Muscle of back (tissue), 11 donors: Measurements from ENCODE around the gene TLK2. TPM values are rescaled to one million over a fixed set of nuclear protein-coding genes. Genes with fewer than 3 reads are reported as not detected.
"Not testable (repeated sequence)": the region's sequence is repeated elsewhere in the genome, so short reads cannot be mapped to it uniquely, and the experiment has no call there.

Experiments
- DNase-seq, 3 donors: peaks; one replicate each; pipeline versions ENCODE4 v3.0.0 to v3.0.0-alpha.2; 2013
- polyA plus RNA-seq, 10 donors: library from polyadenylated mRNA; unstranded; fragments of 120-200 nt; gene quantifications; one replicate each; pipeline ENCODE4 v1.2.1, GENCODE V29; 2013; ENCODE audit not compliant: insufficient read length in 10 of 10

Gene TLK2
- polyA plus RNA-seq, 10 donors: 41.4 to 55.3 (median 44.5) TPM

GRCh38 chr17:62557532-62557931, 78.9 kb downstream of the TLK2 start:
- DNase-seq: not testable (repeated sequence)

GRCh38 chr17:62558941-62559340, 80.3 kb downstream of the TLK2 start:
- not testable (repeated sequence) for DNase-seq

DNA sequence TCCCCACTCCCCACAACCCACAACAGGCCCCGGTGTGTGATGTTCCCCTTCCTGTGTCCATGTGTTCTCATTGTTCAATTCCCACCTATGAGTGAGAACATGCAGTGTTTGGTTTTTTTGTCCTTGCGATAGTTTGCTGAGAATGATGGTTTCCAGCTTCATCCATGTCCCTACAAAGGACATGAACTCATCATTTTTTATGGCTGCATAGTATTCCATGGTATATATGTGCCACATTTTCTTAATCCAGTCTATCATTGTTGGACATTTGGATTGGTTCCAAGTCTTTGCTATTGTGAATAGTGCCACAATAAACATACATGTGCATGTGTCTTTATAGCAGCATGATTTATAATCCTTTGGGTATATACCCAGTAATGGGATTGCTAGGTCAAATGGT, 82.3 kb downstream of the TLK2 start:
- DNase-seq: not testable (repeated sequence)

DNA sequence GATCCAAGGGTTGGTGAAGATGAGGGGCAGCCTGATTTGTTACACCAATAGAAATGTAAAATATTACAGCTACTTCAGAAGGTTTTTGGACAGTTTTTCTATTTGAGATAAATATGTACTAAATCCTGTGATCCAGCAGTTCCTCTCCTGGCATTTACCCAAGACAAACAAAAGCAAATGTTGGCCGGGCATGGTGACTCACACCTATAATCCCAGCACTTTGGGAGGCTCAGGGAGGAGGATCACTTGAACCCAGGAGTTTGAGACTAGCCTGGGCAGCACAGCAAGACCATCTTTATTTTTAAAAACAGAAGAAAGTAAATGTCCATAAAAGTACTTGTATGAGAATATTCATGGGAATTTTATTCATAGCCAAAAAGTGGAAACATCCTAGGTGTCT, 84.0 kb downstream of the TLK2 start:
- DNase-seq: no peak

DNA sequence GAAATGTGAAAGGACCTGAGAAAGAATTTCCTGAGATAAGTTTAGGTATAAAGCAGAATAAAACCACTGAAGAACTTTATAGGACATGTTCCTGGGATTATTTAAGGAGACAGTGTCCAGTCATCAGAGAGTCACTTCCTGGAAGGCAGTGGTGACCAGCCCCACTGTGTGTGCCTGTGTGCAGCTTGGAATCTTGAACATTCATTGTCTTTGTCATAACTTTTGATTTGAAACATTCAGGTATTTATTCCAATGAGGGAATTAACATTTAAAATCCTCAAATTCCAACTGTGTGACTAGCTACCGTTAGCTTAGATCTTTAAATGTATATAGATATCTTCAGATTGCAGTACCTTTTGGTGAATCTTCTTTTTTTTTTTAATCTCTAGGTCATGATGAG, 87.2 kb downstream of the TLK2 start:
- DNase-seq: peak in 1 of 3 donors; percentile 70

DNA sequence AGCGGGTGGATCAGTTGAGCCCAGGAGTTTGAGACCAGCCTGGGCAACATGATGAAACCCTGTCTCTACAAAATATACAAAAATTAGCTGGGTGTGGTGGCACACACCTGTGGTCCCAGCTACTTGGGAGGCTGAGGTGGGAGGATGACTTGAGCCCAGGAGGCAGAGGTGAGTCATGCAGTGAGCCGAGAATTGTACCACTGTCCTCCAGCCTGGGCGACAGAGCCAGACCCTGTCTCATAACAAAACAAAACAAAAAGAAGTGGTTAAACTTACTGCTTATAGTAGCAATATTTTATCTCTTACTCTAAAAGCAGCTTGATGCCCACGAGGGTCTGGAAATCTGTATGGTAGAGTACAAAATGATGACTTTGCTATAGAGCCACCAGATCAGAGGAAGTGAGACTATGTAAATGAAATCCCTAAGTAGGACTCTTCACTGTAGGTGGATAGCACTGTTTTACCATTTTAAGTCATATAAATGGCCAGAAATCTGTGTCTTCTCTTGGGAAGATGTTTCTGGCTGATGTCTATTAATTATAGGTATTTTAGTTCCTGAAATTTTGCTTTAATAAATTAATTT, 88.5 kb downstream of the TLK2 start:
- DNase-seq: no peak

DNA sequence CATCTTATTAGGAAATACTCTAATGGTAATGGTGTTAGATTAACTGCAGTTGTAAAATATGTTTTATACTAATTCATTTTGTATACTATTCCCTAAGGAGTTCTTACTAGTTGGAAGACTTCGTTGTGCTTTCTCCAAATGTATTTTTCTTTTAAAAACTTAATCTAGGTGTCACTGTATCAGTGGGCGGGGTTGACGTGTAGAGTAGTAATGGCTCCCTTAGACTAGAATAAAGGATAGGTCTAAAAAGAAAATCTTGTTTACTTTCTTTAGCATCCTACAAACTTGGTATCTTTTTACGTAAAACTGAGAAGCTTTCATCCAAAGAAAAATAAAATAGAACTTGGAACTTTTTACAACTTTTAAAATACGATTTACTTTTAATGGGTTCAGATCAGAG, 93.9 kb downstream of the TLK2 start:
- no peak for DNase-seq

- peak in 2 of 3 donors; percentile 22 to 65 for DNase-seq
Measured at GRCh38 chr17:62572888-62573401, 94.3 kb downstream of the TLK2 start.

GRCh38 chr17:62573480-62574117, 95.0 kb downstream of the TLK2 start:
- DNase-seq: no peak

DNA sequence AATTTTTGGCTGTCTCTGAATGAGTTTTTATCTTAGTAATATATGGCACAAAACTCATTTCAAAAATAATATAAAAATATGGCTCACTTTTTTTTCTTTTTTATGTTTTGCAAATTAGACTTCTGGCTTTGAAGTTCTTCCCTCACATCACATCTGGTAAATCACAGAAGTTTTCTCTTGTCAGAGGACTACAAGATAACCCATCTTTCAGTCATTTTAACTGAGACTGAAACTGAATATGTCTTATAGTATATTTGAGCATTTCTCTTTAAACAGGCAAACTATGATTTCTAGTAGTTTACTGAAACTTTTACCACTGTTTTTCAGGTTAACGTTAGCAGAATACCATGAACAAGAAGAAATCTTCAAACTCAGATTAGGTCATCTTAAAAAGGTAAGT, 97.8 kb downstream of the TLK2 start:
- DNase-seq: no peak

- DNase-seq: no peak
Measured at GRCh38 chr17:62578757-62579487, 100.3 kb downstream of the TLK2 start.

GRCh38 chr17:62580947-62581346, 102.3 kb downstream of the TLK2 start:
- no peak for DNase-seq

- DNase-seq: no peak
Measured at GRCh38 chr17:62581764-62582163, 103.1 kb downstream of the TLK2 start.

DNA sequence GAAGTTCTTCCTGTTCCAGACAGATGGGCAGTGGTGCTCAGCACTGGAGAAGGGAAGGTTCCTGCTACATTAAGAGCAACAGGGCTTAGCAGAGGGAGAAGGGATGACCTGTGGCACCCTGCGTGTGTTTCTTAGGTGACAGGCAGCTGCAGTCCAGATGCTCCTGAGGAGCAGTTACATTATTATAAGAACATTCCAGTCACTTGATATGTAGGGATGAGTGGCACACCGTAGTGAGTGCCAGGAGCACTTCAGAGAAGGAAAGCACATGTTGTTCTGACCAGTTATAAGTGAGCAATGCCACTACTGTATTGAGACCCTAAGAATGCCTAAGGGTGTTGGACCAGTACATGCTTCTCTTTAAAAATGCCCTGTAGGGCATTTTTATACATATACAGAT, 108.9 kb downstream of the TLK2 start:
- DNase-seq: no peak

DNA sequence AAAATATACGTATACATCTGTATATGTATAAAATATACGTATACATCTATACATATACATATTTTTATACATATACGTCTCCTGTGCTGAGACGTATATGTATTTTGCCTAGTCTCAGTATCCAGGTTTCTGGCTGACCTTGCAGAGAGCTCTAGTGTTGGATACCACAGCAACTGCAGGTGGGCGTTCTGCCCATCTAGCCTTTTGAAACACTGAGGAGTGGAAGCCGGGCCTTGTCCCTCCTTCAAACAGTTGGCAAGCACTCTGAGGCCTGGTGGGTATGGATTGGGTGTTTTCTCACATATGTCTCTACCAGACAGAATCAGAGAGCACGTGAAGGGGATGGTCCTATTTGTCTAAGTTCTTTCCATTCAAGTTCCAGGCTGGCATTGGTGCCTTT, 109.5 kb downstream of the TLK2 start:
- DNase-seq: no peak

- peak in 2 of 3 donors; percentile 80 to 89 for DNase-seq
Measured at GRCh38 chr17:62591333-62591732, 112.7 kb downstream of the TLK2 start.

DNA sequence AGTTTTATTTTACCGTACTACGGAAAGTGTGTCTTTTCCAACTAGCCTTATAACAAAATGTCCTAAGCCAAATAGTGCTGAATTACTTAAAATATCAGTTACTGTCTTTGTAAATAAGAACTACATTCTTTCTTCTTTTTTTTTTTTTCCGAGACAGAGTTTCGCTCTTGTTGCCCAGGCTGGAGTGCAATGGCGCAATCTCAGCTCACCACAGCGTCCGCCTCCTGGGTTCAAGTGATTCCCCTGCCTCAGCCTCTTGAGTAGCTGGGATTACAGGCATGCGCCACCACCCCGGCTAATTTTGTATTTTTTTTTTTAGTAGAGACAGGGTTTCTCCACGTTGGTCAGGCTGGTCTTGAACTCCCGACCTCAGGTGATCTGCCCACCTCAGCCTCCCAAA, 113.2 kb downstream of the TLK2 start:
- DNase-seq: not testable (repeated sequence)

GRCh38 chr17:62592341-62593099, 113.9 kb downstream of the TLK2 start:
- DNase-seq: peak in 1 of 3 donors; percentile 49

- no peak for DNase-seq
Measured at GRCh38 chr17:62595484-62595883, 116.9 kb downstream of the TLK2 start.

DNA sequence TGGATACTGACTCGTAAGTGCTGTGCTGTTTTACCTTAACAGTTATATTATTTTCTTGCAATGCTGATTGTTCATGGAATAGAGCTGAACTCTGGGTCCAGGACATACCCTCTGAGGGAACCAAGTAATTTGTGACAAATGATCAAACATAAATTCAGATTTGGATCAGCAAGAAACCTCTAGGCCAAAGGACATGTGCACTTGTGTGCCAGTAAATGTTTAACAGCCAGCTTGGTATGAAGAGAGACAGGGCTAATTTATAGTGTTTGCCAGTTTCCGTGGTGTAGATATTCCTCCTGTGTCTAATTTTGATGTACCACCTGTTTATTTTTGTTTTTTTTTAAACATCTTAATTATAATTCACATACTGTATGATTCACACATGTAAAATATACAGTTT, 118.0 kb downstream of the TLK2 start:
- DNase-seq: no peak

DNA sequence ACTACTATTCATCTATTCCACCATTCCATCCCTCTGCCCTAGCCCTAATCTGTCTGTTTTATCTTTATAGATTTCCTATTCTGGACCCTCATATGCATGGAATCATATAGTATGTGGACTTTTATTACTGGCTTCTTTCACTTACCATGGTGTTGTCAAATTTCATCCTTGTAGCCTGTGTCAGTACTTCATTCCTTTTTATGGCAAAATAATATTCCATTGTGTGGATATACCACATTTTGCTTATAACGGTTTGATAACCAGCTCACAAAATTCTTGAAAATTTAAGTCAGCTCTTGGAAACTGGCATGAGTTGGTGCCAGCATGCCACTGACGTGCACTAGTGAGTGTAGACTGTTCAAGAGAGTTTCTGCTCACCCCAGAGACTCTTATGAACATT, 118.5 kb downstream of the TLK2 start:
- no peak for DNase-seq

- no peak for DNase-seq
Measured at GRCh38 chr17:62597920-62598319, 119.3 kb downstream of the TLK2 start.
